Psoas muscle (tissue), 8 donors: ENCODE data around the gene IGFBPL1. TPM values are rescaled to one million over a fixed set of nuclear protein-coding genes. Genes with fewer than 3 reads are reported as not detected.

Experiments used
- ATAC-seq, 4 donors: fragments of 200-7000 bp; cut with Tn5 transposase; one replicate each; pipeline ENCODE4 v1.9.1; 2020; ENCODE audit warnings: moderate library complexity in 3 of 4, mild to moderate bottlenecking in 2 of 4
- DNase-seq, 2 donors: peaks; one replicate each; pipeline ENCODE4 v3.0.0-alpha.2; 2020
- H3K27ac ChIP-seq: fragments of 200-600 bp; one replicate; pipeline ENCODE4 v1.8.0; 2022
- H3K27me3 ChIP-seq, 3 donors: fragments of 200-600 bp in 1 of 3; one replicate each; pipeline versions ENCODE4 v1.6.1 to v1.8.0; 2013 to 2022; ENCODE audit warnings: low read length in 2 of 3, mild to moderate bottlenecking in 2 of 3, moderate library complexity in 1 of 3; ENCODE audit not compliant: insufficient read depth in 3 of 3
- H3K36me3 ChIP-seq, 2 donors: fragments of 200-600 bp in 1 of 2; one replicate each; pipeline versions ENCODE4 v1.6.1 to v1.8.0; 2013 to 2022; ENCODE audit warnings: low read depth in 1 of 2, mild to moderate bottlenecking in 1 of 2, moderate library complexity in 1 of 2; ENCODE audit not compliant: insufficient read depth in 1 of 2
- H3K4me1 ChIP-seq: fragments of 200-600 bp; one replicate; pipeline ENCODE4 v1.8.0; 2022
- H3K4me3 ChIP-seq: fragments of 200-600 bp; one replicate; pipeline ENCODE4 v1.8.0; 2022; ENCODE audit warnings: mild to moderate bottlenecking
- H3K9me3 ChIP-seq: fragments of 200-600 bp; one replicate; pipeline ENCODE4 v1.8.0; 2022
- WGBS, 3 donors: extraction: QIAGEN DNeasy Blood & Tissue Kit; methylation state at CpG; one replicate each; pipeline versions ENCODE4 v1.1.6 to v1.1.7; 2013; 5-methylcytosine and 5-hydroxymethylcytosine counted together
- intact Hi-C, 2 donors: fragments of 100-400 bp; cut with DNase I; formaldehyde crosslinking; loops; one replicate each; pipeline versions ENCODE4 v1.11.0 to v1.14.2; 2022
- polyA plus RNA-seq, 3 donors: library from polyadenylated mRNA; stranded (reverse); fragments of 200-250 nt; gene quantifications; one replicate each; pipeline ENCODE4 v1.2.3, GENCODE V29; 2013
- total RNA-seq, 4 donors: library from RNA; stranded (reverse); fragmentation: NEBNext Ultra II Directional in 2 of 4; extraction: Animal tissue kit (Norgen Biotek cat#: 25700) in 2 of 4; gene quantifications; one replicate each; pipeline versions ENCODE4 v1.2.1 to v1.2.4, GENCODE V29; 2021 to 2023
- TF ChIP-seq, protein P1 (sequence below): fragments of 200-600 bp; IDR thresholded peaks from one replicate; pipeline ENCODE4 v1.8.0; 2022; ENCODE audit warnings: antibody characterized with exemption
- donor health status: healthy with polysubstance abuse.
- donor health status: DM: no; HTN: no; CAD: no; lungs with moderate emphysema.
- donor health status: Bipolar disorder and iron deficiency.
- donor health status: healthy.
- donor health status: DM: yes; HTN: yes; CAD: no.
- donor health status: DM: no; HTN: no; CAD: no.
- donor health status: DM: no; HTN: no; CAD: no.
- donor health status: DM: yes; HTN: yes; CAD: no.

Gene IGFBPL1
- total and polyA plus RNA-seq, 7 donors, result 0.10 to 0.51 (median 0.42) TPM; not detected in 4

DNA sequence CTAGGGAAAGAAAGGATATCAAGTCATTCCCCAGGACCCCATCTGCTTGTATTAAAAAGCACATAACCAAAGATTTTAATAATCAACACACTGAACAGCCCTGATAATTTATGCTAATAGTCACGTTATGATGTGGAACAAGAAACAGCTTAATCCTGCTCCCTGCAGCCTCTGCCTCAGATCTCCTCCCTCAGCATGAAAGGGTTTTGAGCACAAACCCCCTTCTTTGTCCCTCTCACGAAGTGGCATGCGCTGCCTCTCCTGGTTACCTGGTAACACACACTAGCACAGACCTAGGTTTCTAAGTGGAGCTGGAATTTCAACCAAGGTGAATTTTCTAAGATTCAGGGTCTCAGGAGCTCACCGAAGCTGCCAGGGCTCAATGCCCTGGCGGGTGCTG, 5.1 kb downstream of the IGFBPL1 start:
- TF ChIP-seq, protein P1, sequence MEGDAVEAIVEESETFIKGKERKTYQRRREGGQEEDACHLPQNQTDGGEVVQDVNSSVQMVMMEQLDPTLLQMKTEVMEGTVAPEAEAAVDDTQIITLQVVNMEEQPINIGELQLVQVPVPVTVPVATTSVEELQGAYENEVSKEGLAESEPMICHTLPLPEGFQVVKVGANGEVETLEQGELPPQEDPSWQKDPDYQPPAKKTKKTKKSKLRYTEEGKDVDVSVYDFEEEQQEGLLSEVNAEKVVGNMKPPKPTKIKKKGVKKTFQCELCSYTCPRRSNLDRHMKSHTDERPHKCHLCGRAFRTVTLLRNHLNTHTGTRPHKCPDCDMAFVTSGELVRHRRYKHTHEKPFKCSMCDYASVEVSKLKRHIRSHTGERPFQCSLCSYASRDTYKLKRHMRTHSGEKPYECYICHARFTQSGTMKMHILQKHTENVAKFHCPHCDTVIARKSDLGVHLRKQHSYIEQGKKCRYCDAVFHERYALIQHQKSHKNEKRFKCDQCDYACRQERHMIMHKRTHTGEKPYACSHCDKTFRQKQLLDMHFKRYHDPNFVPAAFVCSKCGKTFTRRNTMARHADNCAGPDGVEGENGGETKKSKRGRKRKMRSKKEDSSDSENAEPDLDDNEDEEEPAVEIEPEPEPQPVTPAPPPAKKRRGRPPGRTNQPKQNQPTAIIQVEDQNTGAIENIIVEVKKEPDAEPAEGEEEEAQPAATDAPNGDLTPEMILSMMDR, result no peak
- WGBS, 3 donors, result 79 to 86% (median 80%) methylated on average over 5 of the region's 5 CpGs
- H3K27me3 ChIP-seq, result peaks cover 0 to 16% (median 0%) of the 10 kb centered on the region in 3 donors
- no peak overlapping the region for H3K4me3 ChIP-seq
- no peaks in the 10 kb centered on the region for H3K4me1 ChIP-seq
- H3K27ac ChIP-seq, result no peak overlapping the region
- DNase-seq (no peak), ATAC-seq (no peak)
- no peaks in the 10 kb centered on the region for H3K36me3 ChIP-seq
- intact Hi-C loops, result loop anchor here in 1 of 2 donors (10.0 kb wide), 1 partner anchor 46 kb away; no protein-coding TSS in a partner anchor
- H3K9me3 ChIP-seq, result no peaks in the 10 kb centered on the region

DNA sequence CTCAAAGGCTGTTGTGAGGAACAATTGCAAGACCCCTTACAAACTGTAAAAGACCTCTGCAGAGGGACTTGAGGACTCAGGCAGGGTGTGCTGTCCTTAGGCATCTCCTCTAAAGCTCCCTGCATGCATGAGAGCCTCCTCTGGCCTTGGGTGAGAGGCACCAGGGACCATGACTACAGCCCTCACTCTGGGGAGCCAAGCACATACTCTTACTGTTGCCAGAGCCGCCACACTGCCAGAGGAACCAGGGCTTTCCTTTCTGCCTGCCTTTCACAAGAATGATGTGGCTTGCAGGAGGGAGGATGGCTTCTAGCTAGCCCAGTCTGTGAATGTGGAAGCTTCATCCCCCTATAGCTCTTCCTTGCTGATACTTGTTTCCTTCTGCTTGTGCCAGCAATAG, 5.9 kb downstream of the IGFBPL1 start:
- Histone ChIP-seq H3K4me3 (no peak overlapping the region), H3K4me1 (no peaks in the 10 kb centered on the region), H3K36me3 (no peaks in the 10 kb centered on the region), H3K27me3 (peaks cover 0 to 10% (median 0%) of the 10 kb centered on the region in 3 donors), H3K9me3 (no peaks in the 10 kb centered on the region), H3K27ac (no peak overlapping the region)
- TF ChIP-seq, protein P1, result no peak
- ATAC-seq, result no peak
- DNase-seq, result no peak
- intact Hi-C loops, result loop anchor here in 1 of 2 donors (10.0 kb wide), 1 partner anchor 46 kb away; no protein-coding TSS in a partner anchor
- WGBS, 3 donors, result 64 to 87% (median 85%) methylated on average over 1 of the region's 1 CpG

DNA sequence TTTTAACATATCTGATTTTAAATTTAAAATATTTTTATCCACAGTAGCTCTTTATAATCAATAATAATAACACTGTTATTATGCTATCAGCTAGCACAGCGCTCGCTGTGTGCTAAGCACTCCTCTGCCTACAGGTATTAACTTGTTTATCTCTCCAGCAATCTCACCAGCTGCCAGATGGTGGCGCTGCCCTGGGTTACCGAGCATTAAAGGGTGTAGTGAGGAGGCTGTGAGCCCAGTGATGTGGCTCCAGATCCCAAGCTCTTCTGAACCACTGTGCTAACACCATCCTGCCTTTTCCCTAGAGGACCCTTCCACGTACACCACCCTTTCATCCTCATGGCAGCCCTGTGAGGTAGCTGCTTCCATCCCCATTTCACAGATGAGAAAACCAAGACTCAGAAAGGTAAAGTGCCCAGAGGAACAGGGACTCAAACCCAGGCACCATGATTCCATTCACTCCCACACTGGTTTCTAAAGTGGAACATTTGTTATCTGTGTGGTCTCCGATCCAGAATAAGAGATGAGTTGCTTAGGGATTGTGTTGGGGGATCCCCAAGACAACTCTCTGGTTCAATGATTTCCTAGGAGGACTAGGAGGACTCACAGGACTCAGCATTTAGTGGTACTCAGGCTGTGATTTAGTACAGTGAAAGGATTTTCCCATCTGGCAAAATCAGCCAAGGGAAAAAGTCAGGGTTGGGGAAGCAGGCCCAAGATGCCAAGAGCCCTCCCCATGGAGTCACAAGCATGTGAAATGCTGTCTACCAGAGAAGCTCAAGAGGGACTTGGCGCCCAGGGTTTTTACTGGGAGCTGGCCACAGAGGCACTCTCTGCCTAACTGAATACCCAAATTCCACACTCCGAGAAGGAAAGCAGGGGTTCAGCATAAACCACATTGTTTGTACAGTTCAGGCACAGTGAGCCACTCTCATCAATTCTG, 7.0 kb downstream of the IGFBPL1 start:
- 62 to 68% (median 68%) methylated on average over 8 of the region's 8 CpGs for WGBS, 3 donors
- no peak overlapping the region for H3K27ac ChIP-seq
- H3K27me3 ChIP-seq, result peaks cover 0 to 10% (median 0%) of the 10 kb centered on the region in 3 donors
- H3K36me3 ChIP-seq, result no peaks in the 10 kb centered on the region
- intact Hi-C loops, result loop anchor here in 1 of 2 donors (10.0 kb wide), 1 partner anchor 48 kb away; no protein-coding TSS in a partner anchor
- TF ChIP-seq, protein P1, result peak; percentile 25
- no peaks in the 10 kb centered on the region for H3K9me3 ChIP-seq
- DNase-seq (no peak), ATAC-seq (no peak)
- H3K4me1 ChIP-seq, result no peaks in the 10 kb centered on the region
- H3K4me3 ChIP-seq, result no peak overlapping the region

DNA sequence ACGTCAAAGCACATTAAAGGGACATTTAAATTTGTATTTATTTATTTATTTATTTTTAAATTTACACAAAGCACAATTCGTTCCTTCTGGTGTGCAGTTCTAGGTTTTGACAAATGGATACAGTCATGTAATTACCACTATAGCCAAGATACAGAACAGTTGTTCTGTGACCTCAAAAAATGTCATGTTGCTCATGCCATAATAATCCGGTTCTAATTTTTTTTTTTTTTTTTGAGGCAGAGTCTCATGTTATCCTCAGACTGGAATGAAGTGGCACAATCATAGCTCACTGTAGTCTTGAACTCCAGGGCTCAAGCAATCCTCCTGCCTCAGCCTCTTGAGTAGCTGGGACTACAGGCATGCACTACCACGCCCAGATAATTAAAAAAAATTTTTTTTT, 7.8 kb downstream of the IGFBPL1 start:
- 48 to 65% (median 51%) methylated on average over 4 of the region's 4 CpGs for WGBS, 3 donors
- Histone ChIP-seq H3K4me1 (no peaks in the 10 kb centered on the region), H3K27ac (no peak overlapping the region), H3K4me3 (no peak overlapping the region), H3K27me3 (peaks cover 0 to 11% (median 0%) of the 10 kb centered on the region in 3 donors), H3K9me3 (no peaks in the 10 kb centered on the region), H3K36me3 (no peaks in the 10 kb centered on the region)
- DNase-seq (no peak), ATAC-seq (no peak)
- TF ChIP-seq, protein P1, result no peak
- intact Hi-C loops, result loop anchor here in 1 of 2 donors (10.0 kb wide), 1 partner anchor 48 kb away; no protein-coding TSS in a partner anchor
